H1 (cell line): ENCODE data around the gene CLDN2. TPM values are rescaled to one million over a fixed set of nuclear protein-coding genes. Genes with fewer than 3 reads are reported as not detected.

Experiments used
- CTCF ChIA-PET: fragments of 300-600 bp; sonication (Branson Sonifier 250); formaldehyde crosslinking; loops from one replicate; lab custom pipeline; 2021; ENCODE audit not compliant: partially characterized antibody; lab: Charles Lee
- POLR2A ChIA-PET: fragments of 300-600 bp; sonication (Branson Sonifier 250); formaldehyde crosslinking; loops from one replicate; lab custom pipeline; 2021; ENCODE audit warnings: inconsistent platforms; ENCODE audit not compliant: partially characterized antibody; lab: Charles Lee
- DNase-seq, 2 experiments: peaks; one replicate each; pipeline versions ENCODE4 v3.0.0 to v3.0.0-alpha.2; 2010 to 2022; ENCODE audit warnings: low spot score in 2 of 2, low read depth in 1 of 2, mixed read lengths in 1 of 2
- FAIRE-seq: peaks from 2 replicates; lab custom pipeline; 2011; peaks lifted over from hg19 to GRCh38; lab: Jason Lieb, UNC
- H2AFZ ChIP-seq: 2 replicates; pipeline ENCODE4 v1.8.1; 2012; ENCODE audit warnings: low read length, inconsistent platforms
- H2AK5ac ChIP-seq: 2 replicates; pipeline ENCODE4 v1.6.1; 2013; ENCODE audit warnings: low read depth, low read length
- H2BK120ac ChIP-seq: replicated peaks from 2 replicates; pipeline ENCODE3; 2013; ENCODE audit warnings: low read depth, low read length, inconsistent platforms
- H2BK12ac ChIP-seq: 2 replicates; pipeline ENCODE4 v1.6.1; 2013; ENCODE audit warnings: low read depth, low read length
- H2BK15ac ChIP-seq: 2 replicates; pipeline ENCODE4 v1.6.1; 2013; ENCODE audit warnings: low read length
- H2BK20ac ChIP-seq: 2 replicates; pipeline ENCODE4 v1.6.1; 2013; ENCODE audit warnings: low read length
- H2BK5ac ChIP-seq: 2 replicates; pipeline ENCODE4 v1.6.1; 2013; ENCODE audit warnings: low read depth, low read length
- H3K14ac ChIP-seq: 2 replicates; pipeline ENCODE4 v1.6.1; 2013; ENCODE audit warnings: inconsistent platforms; ENCODE audit not compliant: insufficient read length
- H3K18ac ChIP-seq: 2 replicates; pipeline ENCODE4 v1.6.1; 2013; ENCODE audit warnings: low read length; ENCODE audit errors: extremely low read depth
- H3K23ac ChIP-seq: 2 replicates; pipeline ENCODE4 v1.6.1; 2013; ENCODE audit warnings: inconsistent platforms; ENCODE audit not compliant: insufficient read length
- H3K23me2 ChIP-seq: 2 replicates; pipeline ENCODE4 v1.6.1; 2013; ENCODE audit warnings: low read depth, low read length
- H3K27ac ChIP-seq: 2 replicates; pipeline ENCODE4 v1.6.1; 2011; ENCODE audit warnings: low read depth, low read length, inconsistent platforms
- H3K27me3 ChIP-seq, 4 experiments: replicated peaks in 1 of 4; 1 replicate in 1 of 4; 2 replicates in 3 of 4; pipeline versions ENCODE4 v1.6.1 to v1.8.1; 2011 to 2013; ENCODE audit warnings: low read length in 3 of 4, mild to moderate bottlenecking in 3 of 4, inconsistent platforms in 2 of 4, mixed read lengths in 2 of 4, moderate library complexity in 1 of 4; ENCODE audit not compliant: control insufficient read depth in 3 of 4, insufficient read depth in 3 of 4; ENCODE audit errors: extremely low read depth in 1 of 4
- H3K36me3 ChIP-seq, 4 experiments: 2 replicates each; pipeline versions ENCODE4 v1.6.1 to v1.8.1; 2011 to 2013; ENCODE audit warnings: mild to moderate bottlenecking in 4 of 4, low read length in 3 of 4, moderate library complexity in 2 of 4, control low read depth in 1 of 4, inconsistent platforms in 1 of 4; ENCODE audit not compliant: insufficient read depth in 4 of 4, control insufficient read depth in 2 of 4
- H3K4ac ChIP-seq: replicated peaks from 2 replicates; pipeline ENCODE3; 2013; ENCODE audit warnings: low read length, low read depth, mixed read lengths, inconsistent platforms; ENCODE audit not compliant: insufficient read length
- H3K4me1 ChIP-seq, 4 experiments: replicated peaks in 1 of 4; 1 replicate in 1 of 4; 2 replicates in 3 of 4; pipeline versions ENCODE4 v1.6.1 to v1.8.1; 2011 to 2013; ENCODE audit warnings: low read length in 3 of 4, inconsistent platforms in 2 of 4, mixed read lengths in 1 of 4; ENCODE audit not compliant: insufficient read depth in 4 of 4, control insufficient read depth in 3 of 4
- H3K4me2 ChIP-seq, 2 experiments: 2 replicates each; pipeline versions ENCODE4 v1.6.1 to v1.8.1; 2011 to 2013; ENCODE audit warnings: low read depth in 2 of 2, low read length in 2 of 2, control low read depth in 1 of 2, inconsistent platforms in 1 of 2, mild to moderate bottlenecking in 1 of 2; ENCODE audit not compliant: insufficient read depth in 1 of 2
- H3K4me3 ChIP-seq, 4 experiments: fragments of 200-600, 300-600 bp in 1 of 4; sonication (generic), shearing (Covaris generic), sonication (Bioruptor Twin) in 1 of 4; 2 replicates each; pipeline versions ENCODE4 v1.5.1 to v1.8.1; 2011 to 2016; ENCODE audit warnings: low read length in 4 of 4, low read depth in 3 of 4, control low read depth in 2 of 4, inconsistent platforms in 2 of 4, mild to moderate bottlenecking in 2 of 4, mixed read lengths in 1 of 4, moderate library complexity in 1 of 4; ENCODE audit not compliant: insufficient read depth in 2 of 4; ENCODE audit errors: extremely low read depth in 1 of 4
- H3K56ac ChIP-seq: replicated peaks from 2 replicates; pipeline ENCODE3; 2013; ENCODE audit warnings: low read depth, mild to moderate bottlenecking, mixed read lengths, low read length, inconsistent platforms; ENCODE audit not compliant: insufficient read length
- H3K79me1 ChIP-seq: 2 replicates; pipeline ENCODE4 v1.6.1; 2013; ENCODE audit warnings: low read depth, low read length, control low read depth
- H3K79me2 ChIP-seq, 2 experiments: 2 replicates each; pipeline versions ENCODE4 v1.6.1 to v1.8.1; 2012 to 2013; ENCODE audit warnings: low read length in 2 of 2, mild to moderate bottlenecking in 2 of 2, inconsistent platforms in 1 of 2; ENCODE audit not compliant: insufficient read depth in 2 of 2, control insufficient read depth in 1 of 2
- H3K9ac ChIP-seq, 4 experiments: replicated peaks in 1 of 4; 1 replicate in 1 of 4; 2 replicates in 3 of 4; pipeline versions ENCODE4 v1.6.1 to v1.8.1; 2011 to 2013; ENCODE audit warnings: low read depth in 3 of 4, low read length in 3 of 4, control low read depth in 2 of 4, mild to moderate bottlenecking in 2 of 4, moderate library complexity in 2 of 4, inconsistent platforms in 1 of 4; ENCODE audit errors: extremely low read depth in 1 of 4
- H3K9me3 ChIP-seq, 2 experiments: 2 replicates each; pipeline versions ENCODE4 v1.6.1 to v1.8.1; 2012 to 2013; ENCODE audit warnings: mild to moderate bottlenecking in 2 of 2, moderate library complexity in 2 of 2, control low read depth in 1 of 2, inconsistent platforms in 1 of 2, low read depth in 1 of 2, low read length in 1 of 2, mixed read lengths in 1 of 2; ENCODE audit not compliant: insufficient read depth in 2 of 2
- H4K20me1 ChIP-seq, 2 experiments: replicated peaks in 1 of 2; 2 replicates each; pipeline versions ENCODE3 to v1.8.1; 2011 to 2013; ENCODE audit warnings: inconsistent platforms in 2 of 2, low read length in 2 of 2, mild to moderate bottlenecking in 1 of 2; ENCODE audit not compliant: insufficient read depth in 2 of 2, control insufficient read depth in 1 of 2
- H4K5ac ChIP-seq: 2 replicates; pipeline ENCODE4 v1.6.1; 2013; ENCODE audit warnings: low read length, low read depth, mixed read lengths, inconsistent platforms; ENCODE audit not compliant: insufficient read length
- H4K8ac ChIP-seq: 2 replicates; pipeline ENCODE4 v1.8.0; 2013; ENCODE audit warnings: mild to moderate bottlenecking, moderate library complexity, low read length, inconsistent platforms; ENCODE audit not compliant: insufficient read depth; ENCODE audit errors: extremely low read depth
- H4K91ac ChIP-seq: replicated peaks from 2 replicates; pipeline ENCODE3; 2013; ENCODE audit warnings: low read length, mixed read lengths, inconsistent platforms; ENCODE audit not compliant: insufficient read length
- ATF2 ChIP-seq: IDR thresholded peaks from 2 replicates; pipeline ENCODE4 v1.6.1; 2012; ENCODE audit warnings: low read length, inconsistent platforms
- BRCA1 ChIP-seq: IDR thresholded peaks from 2 replicates; pipeline ENCODE4 v1.6.1; 2012; ENCODE audit warnings: low read depth, low read length, improper control_type of control experiment
- CBX8 ChIP-seq: fragments of 300-800, 300-1000 bp; sonication (generic); IDR thresholded peaks from 2 replicates; pipeline ENCODE4 v1.7.1; 2016; ENCODE audit warnings: low read depth, low read length, borderline replicate concordance
- CTCF ChIP-seq, 3 experiments: IDR thresholded peaks; 1 replicate in 2 of 3; 2 replicates in 1 of 3; pipeline versions ENCODE4 v1.5.1 to v1.6.1; 2011; ENCODE audit warnings: low read length in 3 of 3, mild to moderate bottlenecking in 3 of 3, inconsistent platforms in 2 of 3, low read depth in 1 of 3, moderate library complexity in 1 of 3; ENCODE audit not compliant: insufficient read depth in 1 of 3; ENCODE audit errors: control extremely low read depth in 1 of 3
- EGR1 ChIP-seq: IDR thresholded peaks from 2 replicates; pipeline ENCODE4 v1.6.1; 2011; ENCODE audit warnings: low read depth, low read length, borderline replicate concordance
- HDAC6 ChIP-seq: IDR thresholded peaks from one replicate; pipeline ENCODE4 v1.7.1; 2012; ENCODE audit warnings: low read depth, mild to moderate bottlenecking, inconsistent platforms, low read length, moderate library complexity
- MAX ChIP-seq: IDR thresholded peaks from 2 replicates; pipeline ENCODE4 v1.6.1; 2012; ENCODE audit warnings: inconsistent platforms
- SIX5 ChIP-seq: IDR thresholded peaks from 2 replicates; pipeline ENCODE4 v1.6.1; 2011; ENCODE audit warnings: mild to moderate bottlenecking, low read depth, low read length
- TBP ChIP-seq: IDR thresholded peaks from 2 replicates; pipeline ENCODE4 v1.6.1; 2011; ENCODE audit warnings: low read depth, low read length, improper control_type of control experiment
- ZNF274 ChIP-seq: IDR thresholded peaks from 2 replicates; pipeline ENCODE4 v1.7.0; 2012; ENCODE audit warnings: low read length, borderline replicate concordance; ENCODE audit errors: extremely low read depth
- WGBS, 2 experiments: shearing (Covaris generic) in 1 of 2; methylation state at CpG; one replicate each; pipeline versions ENCODE4 v1.1.6 to v1.1.7; 2013 to 2015; ENCODE audit warnings: low lambda C conversion rate in 2 of 2, mixed read lengths in 2 of 2, inconsistent platforms in 1 of 2, low coverage in 1 of 2, missing lambda C conversion rate in 1 of 2; ENCODE audit not compliant: insufficient replicate concordance in 2 of 2, insufficient coverage in 1 of 2, insufficient read length in 1 of 2; ENCODE audit errors: extremely low coverage in 1 of 2, missing lambda C conversion rate in 1 of 2; 5-methylcytosine and 5-hydroxymethylcytosine counted together
- polyA plus RNA-seq, 7 experiments: library from polyadenylated mRNA; depleted of rRNA in 3 of 7; stranded (reverse) in 5 of 7; unstranded in 2 of 7; fragments of >200 nt in 5 of 7; fragments of 200-250 nt in 2 of 7; gene quantifications; 1 replicate in 5 of 7; 2 replicates in 1 of 7; 4 replicates in 1 of 7; pipeline versions ENCODE4 v1.2.1 to v1.2.3, GENCODE V29; 2011 to 2013; ENCODE audit warnings: missing spikeins in 2 of 7, mixed read lengths in 2 of 7
- total RNA-seq: library from RNA; stranded (reverse); fragmentation: NEBNext Ultra II Directional; extraction: Animal tissue kit (Norgen Biotek cat#: 25700); gene quantifications from 2 replicates; pipeline ENCODE4 v1.2.1, GENCODE V29; 2021

The CLDN2 gene
- total and polyA plus RNA-seq, 2 of the 8 experiments (the other 6 are each of a cell fraction or from before 2014, with no cell fraction given), result 0.02 TPM; not detected in 1

- H3K27ac ChIP-seq, result no peak overlapping the region
- H3K4me1 ChIP-seq, result no peaks in the 10 kb centered on the region
- no peaks in the 10 kb centered on the region for H3K36me3 ChIP-seq
- ChIA-PET POLR2A (no interaction called here), CTCF (interaction anchor here (0.8 to 4.2 kb wide), 7 partner anchors 10 to 194 kb away, joined by 3 to 19 read pairs (median 4); no protein-coding TSS in a partner anchor)
- H3K9ac ChIP-seq, result no peak overlapping the region
- no peak overlapping the region for H3K4me3 ChIP-seq
- no peak overlapping the region for H3K56ac ChIP-seq
- H2BK15ac ChIP-seq, result no peak overlapping the region
- H3K9me3 ChIP-seq, result no peaks in the 10 kb centered on the region
- no peak overlapping the region for H3K18ac ChIP-seq
- DNase-seq (no peak), FAIRE-seq (peak; percentile 28)
- H4K91ac ChIP-seq, result no peak overlapping the region
- H2AFZ ChIP-seq, result no peak overlapping the region
- no peaks in the 10 kb centered on the region for H4K20me1 ChIP-seq
- no peak overlapping the region for H2BK5ac ChIP-seq
- WGBS, 2 experiments, result 57% methylated on average over 2 of the region's 2 CpGs; no CpG with 5 or more reads in 1 of the 2 experiments
- H3K79me1 ChIP-seq, result no peaks in the 10 kb centered on the region
- no peaks in the 10 kb centered on the region for H3K23me2 ChIP-seq
- H2BK12ac ChIP-seq, result no peak overlapping the region
- H2AK5ac ChIP-seq, result no peak overlapping the region
- H2BK120ac ChIP-seq, result no peak overlapping the region
- H3K27me3 ChIP-seq, result no peaks in the 10 kb centered on the region
- H3K79me2 ChIP-seq, result no peaks in the 10 kb centered on the region
- H3K14ac ChIP-seq, result no peak overlapping the region
- no peak overlapping the region for H2BK20ac ChIP-seq
- H4K5ac ChIP-seq, result no peak overlapping the region
- no peak overlapping the region for H3K4me2 ChIP-seq
- H4K8ac ChIP-seq, result no peak overlapping the region
- H3K23ac ChIP-seq, result no peak overlapping the region
- H3K4ac ChIP-seq, result no peak overlapping the region
- TF ChIP-seq HDAC6, result no peak
- no peak for TF ChIP-seq EGR1
- no peak for TF ChIP-seq MAX
- TF ChIP-seq ATF2, result no peak
- no peak for TF ChIP-seq ZNF274
- peak in 1 of 3 experiments; percentile 40; a peak in 2 of 4 replicates for TF ChIP-seq CTCF (IDR thresholded peaks at IDR 0.05; ENCODE audit: control extremely low read depth in 1 of 3, insufficient read depth in 1 of 3, low read depth in 1 of 3, low read length in 3 of 3)
- TF ChIP-seq BRCA1, result no peak
- TF ChIP-seq CBX8, result no peak
- no peak for TF ChIP-seq SIX5
- no peak for TF ChIP-seq TBP
Observed at GRCh38 chrX:106874075-106874474, 46.1 kb upstream of the CLDN2 start.
